Activated CD4-positive, alpha-beta T cell treated with anti-CD3 and anti-CD28 coated beads for 4 hours (primary cell): ENCODE measurements around the gene MINDY3.
"Not testable (repeated sequence)": the region's sequence is repeated elsewhere in the genome, so short reads cannot be mapped to it uniquely, and the experiment has no call there.

Source experiments
- DNase-seq, 2 donors: peaks; one replicate each; pipeline ENCODE4 v3.0.0-alpha.2; 2020

The MINDY3 gene

DNA sequence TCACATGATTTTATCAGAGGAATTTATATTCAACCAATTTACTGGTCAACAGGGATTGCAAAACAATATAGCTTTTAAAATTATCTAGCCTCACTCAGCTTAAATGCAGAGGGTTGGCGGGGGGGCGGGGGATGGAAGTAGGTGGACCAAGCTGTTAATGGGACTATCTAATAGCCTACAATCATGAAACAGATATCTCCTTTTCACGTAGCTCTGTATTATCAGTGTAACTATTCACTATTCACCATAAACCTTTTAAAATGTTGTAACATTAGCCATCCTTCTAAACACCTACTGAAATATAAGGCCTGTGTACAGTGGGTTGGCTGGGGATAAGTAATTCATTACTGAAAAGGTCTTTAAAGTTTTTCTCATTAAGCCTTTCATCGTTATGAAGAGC lies 56.2 kb downstream of the MINDY3 start:
- DNase-seq, result no peak

DNA sequence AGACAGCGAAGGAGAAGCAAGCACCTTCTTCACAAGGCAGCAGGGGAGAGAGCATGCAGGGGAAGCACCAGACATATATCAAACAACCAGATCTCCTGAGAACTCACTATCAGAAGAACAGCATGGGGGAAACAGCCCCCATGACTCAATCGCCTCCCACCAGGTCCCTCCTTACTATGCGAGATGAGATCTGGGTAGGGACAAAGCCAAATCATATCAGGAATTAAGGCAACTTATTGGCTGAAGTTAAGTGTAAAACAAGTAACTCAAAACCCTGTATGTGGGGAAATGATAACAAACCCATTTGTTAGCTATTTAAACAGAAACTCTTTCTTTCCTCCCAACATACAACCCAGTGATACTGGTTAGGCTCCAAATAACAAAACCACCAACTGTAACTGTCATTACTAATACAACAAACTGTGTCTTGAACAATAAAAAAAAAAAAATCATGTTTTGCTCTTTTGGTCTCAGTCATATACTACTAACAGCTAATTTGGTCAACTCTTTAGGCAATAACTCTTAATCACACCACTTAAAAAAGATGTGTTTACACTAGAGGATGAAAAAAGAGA lies 57.8 kb downstream of the MINDY3 start:
- no peak for DNase-seq

DNA sequence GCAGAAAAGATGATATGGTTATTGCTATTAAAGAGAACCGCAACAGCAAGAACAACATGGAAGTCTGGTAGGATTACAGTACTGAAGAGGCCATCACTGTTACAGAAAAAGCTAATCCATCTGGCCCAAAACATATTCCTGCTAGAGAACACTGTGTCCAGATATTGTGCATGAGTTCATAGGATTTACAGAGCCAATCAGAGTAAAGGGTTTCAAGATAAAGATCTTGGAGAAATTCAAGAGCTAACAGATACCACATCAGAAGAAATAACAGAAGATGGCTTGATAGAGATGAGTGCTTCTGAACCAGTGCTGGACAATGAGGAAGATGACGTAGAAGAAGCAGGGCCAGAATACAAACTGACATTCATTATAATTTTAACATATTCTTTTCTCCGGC lies 58.7 kb downstream of the MINDY3 start:
- no peak for DNase-seq

DNA sequence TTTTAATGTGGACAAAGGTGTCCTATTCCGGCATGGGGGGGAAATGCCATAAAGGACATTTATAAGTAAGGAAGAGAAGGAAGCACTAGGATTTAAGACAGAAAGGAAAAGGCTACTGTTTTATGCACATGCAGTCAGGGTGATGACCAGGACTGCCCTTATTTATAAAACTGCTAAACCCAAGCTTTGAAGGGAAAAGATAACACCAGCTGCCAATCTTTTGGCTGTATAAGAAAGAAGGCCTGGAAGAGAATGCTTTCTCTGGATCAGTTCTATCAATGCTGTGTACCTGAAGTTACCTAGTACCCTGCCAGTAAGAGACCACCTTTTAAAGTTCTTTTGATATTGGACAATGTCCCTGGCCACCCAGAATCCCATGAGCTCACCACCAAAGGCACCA lies 59.2 kb downstream of the MINDY3 start:
- DNase-seq, result no peak

DNA sequence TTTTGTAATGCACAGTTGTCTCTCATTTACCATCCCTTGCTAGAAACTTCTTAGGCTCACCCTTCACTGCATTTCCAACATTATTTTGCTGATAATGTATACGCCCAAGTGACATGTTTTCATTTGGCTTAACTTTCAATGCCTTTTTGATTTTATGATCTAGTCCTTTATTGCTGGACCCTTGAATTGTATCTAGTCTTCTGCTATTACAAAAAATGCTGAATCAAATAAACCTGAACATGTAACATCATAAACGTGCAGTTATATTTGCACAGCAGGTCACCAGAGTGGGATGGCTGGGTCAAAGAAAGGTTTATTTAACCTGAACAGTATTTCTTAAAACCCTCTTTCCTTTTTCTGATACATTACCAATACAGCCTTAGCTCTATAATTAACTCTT lies 63.0 kb downstream of the MINDY3 start:
- no peak for DNase-seq

DNA sequence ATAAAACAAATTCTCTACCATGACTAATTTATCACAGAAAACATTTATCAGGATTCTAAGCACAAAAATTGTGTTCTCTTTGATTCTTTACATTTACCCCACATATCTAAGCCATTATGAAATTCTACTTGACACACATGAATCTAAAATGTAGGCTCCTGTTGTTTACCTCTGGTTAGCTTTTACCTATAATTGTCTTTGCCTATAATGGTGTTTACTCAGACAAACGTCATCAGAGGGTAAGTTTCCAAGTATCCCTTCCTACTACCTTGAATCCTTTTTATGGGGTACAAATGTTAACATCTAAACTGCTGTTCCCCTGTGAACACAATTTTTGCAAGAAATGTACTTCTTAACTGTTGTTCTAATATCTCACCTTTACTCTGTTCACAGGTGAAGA lies 63.5 kb downstream of the MINDY3 start:
- DNase-seq, result no peak

DNA sequence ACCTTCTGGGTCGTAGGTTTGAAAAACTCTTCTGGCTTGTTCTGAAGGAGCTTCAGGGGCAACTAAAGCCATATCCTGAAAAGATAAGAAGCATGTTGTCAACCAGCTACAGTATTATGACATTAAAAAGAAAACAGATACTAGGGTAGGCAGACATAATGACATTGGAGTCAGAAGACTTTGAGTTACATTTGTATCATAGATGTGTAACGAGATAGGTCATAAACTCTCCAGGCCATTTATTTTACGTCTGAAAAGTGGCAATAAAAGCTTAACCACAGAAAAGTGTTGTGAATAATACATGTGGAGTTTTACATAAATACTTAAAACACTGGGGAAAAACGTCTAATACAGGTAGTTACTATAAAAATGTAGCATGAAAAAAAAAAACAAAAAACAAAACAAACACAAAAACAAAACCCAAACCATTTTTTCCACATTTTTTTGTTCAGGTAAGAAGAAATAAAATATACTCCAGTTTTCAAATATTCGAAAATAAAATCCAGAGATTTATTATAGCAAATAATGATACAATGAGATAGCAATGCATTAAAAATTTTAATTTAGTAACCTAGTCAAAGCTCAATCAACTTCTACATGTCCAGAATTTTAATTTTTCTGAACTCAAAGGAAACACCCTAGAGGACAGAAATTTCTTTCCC lies 64.1 kb downstream of the MINDY3 start:
- no peak for DNase-seq

DNA sequence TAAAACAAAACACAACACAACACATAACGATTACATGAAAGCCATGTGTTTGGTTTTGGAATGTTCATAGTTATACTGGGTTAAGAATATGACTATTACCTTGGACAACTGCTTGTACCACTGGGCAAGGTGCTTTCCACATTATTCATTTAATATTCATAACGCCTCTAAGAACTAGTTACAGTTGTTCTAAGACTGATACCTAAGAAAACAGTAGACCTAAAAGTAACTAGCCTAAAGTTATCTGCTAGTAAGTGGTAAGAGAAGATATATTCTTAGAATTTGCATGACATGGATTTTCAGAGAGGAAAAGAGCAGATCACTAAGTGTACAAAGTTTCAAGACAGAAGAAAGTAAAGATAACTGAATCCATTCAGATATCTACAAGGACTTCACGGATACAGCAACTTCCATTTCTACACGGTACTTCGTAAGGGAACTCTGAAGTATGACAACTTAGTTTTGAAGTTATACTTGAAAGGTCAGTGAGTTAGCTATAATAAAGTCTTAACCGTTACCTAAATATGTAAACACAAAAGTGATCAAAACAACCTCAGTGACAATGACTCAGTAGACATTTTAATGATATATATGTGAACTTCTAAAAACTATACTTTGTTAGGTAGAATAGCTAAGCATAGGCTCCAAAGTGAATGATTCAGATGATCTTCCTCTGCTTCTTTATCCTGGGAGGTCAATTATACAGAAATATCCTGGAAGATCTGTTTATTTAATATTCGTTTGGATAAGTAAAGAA lies 65.1 kb downstream of the MINDY3 start:
- no peak for DNase-seq

DNA sequence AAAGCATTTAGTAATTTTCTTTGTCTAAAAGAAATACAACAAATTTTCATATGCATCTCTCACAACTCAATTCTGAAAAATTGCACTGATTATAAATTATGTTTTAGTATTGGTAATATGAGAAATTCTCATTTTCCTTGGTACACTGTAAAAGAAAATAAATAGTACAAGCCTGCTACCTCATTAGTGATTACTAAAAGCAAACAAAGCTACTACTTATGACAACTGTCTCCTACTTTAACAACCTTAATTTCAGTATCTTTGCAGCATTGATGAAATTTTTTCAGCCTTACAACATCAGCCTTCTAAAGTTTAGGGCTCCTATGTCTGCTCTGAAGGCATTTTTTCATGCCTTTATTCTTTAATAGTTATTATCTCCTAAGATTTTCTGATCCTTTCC lies 65.7 kb downstream of the MINDY3 start:
- no peak for DNase-seq

DNA sequence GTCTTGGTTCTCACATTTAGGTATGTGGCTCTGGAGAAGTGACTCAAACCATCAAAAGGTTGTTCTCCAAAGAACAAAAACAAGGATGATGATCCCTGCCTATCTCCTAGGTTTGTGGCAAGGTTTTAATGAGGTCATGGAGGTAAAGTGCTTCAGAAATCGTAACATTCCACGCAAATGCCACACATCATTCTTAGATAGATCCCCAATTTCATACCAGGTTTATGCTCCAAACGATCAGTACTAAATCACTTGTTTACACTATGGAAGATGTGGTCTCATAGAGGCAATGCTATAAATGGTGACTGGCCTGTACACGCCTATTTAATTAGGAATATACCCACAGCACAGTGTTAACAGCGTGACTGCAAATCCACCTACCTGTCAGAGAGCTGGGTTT lies 66.6 kb downstream of the MINDY3 start:
- no peak for DNase-seq

DNA sequence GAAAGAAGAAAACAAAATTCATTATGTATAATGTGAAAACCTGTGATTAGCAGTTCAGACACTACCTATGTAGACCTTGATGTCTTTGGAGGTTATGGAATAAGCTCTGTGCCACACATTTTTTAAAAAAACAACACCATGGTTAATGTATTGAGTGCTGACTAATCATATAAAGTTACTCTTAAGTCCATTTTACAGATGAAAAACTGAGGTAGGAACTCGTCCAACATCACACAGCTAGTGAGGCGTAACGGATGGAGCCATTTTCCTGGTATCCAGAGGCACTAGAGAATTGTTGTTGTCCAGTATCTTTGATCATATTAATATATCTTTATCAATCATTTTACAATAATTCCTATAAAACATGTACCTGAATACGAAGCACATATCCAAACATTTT lies 67.5 kb downstream of the MINDY3 start:
- no peak for DNase-seq

DNA sequence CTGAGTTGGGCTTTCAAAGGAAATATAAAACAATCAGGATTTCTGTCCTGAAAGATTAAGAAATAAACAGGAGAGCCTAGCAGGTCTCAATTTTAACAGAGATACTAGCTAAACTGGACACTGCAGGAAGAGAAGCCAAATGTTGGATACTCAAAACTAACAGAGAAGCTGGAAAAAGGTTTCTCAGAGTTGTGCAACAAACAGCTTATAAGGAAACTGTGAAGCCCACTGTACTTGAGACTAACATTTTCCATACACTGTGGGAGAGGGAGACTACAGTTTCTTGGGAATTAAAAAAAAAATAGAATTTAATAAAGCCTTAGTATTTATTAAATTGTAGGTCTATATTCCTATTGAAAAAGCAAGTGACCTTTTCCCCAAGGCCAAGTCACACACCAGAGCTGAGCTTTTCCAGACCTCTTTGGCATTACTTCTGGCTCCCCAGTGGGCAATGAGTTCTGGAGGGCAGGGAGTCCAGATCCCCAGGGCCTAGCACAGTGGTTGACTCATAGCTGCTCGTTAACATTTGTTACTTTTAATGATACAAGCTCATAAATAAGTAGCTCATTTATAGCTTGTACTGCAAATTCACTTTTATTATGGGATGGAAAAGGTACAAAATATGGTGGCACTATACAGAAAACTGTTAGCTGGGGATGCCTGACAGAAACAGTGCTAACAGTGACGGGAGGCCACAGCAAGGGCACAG lies 68.3 kb downstream of the MINDY3 start:
- no peak for DNase-seq

DNA sequence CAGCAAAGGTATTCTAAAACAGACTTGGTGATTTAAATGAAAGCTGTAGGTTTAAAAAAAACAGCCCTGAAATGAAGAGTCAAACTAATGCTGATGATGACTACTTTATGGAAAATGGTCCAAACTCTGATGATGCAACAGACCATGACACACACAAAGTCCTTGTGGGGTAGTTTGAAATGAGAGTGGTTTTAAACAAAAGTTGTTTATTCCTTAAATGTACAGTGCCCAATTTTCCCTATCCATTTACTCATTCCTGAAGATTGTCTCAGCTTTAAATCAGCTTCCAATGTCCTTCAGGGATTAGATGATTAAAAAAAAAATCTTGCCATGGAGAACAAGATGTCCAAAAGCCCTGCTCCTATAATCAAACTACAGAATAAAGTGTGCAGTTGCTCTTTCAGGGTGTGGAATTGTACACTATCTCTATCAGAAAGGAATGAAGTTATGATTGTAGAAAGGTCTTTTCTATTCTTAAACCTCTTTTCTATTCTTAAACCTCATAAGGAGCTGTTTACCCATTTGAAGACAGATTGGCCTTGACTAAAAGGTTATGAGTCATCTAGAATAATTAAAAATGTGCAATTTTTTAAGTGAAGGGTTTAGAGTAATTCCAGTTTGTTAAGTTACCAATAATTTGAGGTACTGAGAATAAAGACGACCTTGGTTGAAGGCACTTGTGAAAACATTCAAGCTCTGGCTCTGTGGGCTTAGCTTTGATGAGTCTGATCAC lies 70.3 kb downstream of the MINDY3 start:
- no peak for DNase-seq

DNA sequence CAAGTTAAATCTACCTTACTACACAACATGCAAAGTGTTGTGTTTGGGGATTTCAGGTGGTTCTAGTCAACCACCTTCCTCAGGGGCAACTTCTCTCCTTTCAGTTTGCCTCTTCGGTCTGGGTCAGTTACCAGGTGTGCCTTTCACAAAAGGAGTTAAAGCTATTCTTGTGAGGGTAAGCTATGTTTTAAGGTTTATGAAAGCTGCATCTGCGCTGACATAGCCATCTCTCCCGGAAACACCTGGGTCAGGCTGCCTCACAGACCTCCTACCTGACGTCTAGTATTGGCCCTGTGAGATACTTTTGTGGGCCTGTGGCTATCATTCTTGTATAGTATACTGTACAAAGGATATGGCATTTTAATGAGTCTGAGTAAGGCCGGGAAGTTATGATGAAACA lies 72.9 kb downstream of the MINDY3 start:
- no peak for DNase-seq

DNA sequence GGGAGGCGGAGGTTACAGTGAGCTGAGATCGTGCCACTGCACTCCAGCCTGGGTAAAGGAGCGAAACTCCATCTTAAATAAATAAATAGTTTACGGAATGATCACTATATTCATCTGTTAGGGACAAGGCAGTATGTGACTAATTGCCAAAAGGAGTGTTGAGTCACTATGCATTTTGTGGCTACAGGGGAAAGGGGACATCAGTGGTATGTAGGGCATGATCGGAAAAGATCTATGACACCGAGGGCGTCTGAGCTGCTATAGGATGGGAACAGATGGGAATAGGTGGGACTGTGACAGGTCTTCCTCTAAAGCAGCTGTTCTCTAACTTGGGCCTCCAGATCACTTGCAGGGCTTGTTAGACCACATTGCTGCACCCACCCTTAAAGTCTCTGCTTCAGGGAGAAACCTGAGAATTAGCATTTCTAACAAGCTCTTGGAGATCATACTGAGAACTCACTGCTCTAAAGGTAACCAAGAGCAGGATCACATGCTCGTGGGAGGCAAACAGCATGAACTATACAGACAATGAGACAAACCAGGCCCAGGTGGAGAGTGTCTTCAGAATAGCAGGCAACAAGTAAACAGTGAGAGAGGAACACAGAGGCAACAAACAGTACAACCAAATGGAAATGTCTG lies 75.5 kb downstream of the MINDY3 start:
- DNase-seq, result no peak

DNA sequence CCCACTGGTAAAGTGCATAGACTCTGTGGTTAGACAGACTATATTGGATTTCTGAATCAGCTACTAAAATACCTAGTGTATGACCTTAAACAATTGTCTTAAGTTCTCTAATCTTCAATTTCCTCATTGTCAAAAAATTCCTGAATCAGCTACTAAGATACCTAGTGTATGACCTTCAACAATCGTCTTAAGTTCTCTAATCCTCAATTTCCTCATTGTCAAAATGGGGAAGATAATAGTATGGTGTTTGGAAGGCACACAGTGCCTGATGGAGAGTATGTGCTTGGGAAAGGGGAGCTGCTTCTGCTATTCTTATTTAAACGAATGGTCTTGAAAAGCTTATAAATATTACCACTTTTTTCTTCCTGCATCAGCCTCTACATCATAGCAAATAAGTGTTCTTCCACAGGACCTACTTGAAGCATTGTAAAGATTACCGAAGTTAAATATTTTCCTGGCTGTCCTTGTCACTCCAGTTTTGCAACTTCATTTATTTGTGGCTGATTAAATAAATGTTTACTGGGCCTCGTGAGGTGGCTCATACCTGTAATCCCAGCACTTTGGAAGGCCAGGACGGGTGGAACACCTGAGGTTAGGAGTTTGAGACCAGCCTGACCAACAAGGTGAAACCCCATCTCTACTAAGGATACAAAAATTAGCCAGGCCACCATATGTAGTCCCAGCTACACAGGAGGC lies 76.2 kb downstream of the MINDY3 start:
- DNase-seq, result no peak

DNA sequence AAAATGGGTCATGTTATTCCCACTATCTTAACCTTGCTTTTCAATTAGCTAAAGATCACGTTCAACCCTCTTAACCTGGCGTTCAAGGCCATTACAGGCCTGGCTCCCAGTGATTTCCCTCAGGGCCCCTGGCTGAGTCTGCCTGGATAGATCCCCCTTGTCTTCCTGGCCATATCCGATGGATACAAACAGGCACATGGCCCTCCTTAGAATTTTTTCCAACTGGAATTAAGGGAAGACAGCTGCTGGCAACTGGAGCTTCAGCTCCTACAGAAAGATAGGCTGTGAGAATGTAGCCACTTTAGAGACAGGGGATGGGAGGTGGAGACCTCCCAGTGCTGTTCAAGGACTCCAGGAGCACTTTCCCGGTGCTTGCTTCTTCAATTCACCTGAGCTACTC lies 77.5 kb downstream of the MINDY3 start:
- no peak for DNase-seq

DNA sequence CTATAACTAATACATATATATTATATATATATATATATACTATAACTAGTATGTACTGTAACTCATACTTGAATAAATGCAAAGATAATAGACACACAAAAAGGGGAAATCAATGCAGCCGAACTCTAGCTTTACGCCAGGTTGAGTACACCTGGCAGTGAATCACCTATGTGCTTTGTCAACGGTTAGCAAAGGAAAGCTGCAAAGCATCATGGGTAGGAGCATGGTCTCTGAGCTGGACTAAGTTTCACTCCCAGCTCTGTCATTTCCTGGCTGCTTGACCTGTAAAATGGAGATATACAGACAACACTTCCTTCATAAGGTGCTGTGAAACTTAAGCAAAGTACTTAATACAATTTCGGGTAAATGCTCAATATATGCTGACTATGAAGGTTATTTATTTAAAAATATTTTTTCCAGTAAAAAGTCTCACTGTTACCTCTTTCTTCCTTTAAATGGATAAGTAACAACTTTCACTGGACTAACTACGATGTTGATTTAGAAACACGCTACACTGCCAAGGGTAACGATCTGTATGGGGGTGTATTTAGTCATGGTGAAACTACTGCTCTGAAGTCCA lies 78.8 kb downstream of the MINDY3 start:
- no peak for DNase-seq

DNA sequence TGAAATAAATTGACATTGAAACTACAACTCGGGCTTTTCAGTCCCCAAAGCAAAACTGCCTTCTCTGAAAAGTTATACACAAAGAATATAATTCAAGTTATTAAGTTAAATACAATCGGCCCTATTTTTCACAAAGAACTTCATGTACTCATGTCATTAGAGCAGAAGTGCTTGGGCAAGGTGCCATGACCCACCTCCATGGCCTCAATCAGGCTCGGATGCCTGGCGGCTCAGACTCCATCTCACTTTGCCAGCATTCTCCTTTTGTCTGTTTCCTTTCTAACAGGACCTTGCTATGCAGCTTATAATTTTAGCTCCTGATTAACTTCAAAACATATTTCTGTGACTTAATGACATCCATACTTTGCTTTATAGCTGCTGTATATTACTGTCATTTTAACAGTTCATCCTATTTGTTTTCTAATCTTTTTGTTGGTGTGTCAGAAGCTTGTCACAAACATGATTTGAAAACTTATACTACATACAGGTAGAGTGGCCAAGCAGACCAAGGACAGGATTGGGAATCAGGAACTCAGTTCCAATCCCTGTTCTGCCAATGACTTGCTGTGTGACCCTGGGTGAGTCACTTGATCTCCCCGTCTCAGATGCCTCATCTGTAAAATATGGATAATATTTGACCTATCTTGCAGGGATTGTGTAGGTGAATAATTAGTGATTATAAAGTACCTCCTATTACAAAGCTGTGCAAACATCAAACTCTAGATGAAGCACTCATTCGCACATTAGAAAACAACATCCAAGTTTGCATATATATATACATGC lies 79.8 kb downstream of the MINDY3 start:
- DNase-seq, result no peak

DNA sequence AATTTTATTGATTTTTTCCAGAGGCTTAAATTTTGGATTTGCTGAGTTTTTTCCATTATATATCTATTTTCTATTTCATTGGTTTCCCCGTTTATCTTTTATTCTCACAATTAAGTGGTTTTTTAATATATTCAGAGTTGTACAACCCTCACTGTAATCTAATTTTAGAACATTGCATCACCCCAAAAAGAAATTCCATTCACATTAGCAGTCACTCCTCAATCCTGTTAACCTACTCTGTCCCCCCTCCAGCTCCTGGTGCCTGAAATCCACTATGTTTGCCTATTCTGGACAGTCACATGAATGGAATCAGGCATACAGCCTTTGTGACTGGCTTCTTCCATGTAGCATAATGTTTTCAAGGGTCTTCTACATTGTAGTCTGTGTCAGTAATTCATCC lies 84.8 kb downstream of the MINDY3 start:
- DNase-seq, result no peak

DNA sequence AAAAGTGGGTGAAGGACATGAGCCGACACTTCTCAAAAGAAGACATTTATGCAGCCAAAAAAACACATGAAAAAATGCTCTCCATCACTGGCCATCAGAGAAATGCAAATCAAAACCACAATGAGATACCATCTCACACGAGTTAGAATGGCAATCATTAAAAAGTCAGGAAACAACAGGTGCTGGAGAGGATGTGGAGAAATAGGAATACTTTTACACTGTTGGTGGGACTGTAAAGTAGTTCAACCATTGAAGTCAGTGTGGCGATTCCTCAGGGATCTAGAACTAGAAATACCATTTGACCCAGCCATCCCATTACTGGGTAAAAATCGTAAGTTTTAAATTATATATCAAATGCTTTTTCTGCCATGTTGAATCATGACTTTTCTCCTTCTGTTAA lies 85.8 kb downstream of the MINDY3 start:
- not testable (repeated sequence) for DNase-seq
